Body of pancreas (tissue), 4 donors: Measurements from ENCODE around the gene RHBDF1. TPM values are rescaled to one million over a fixed set of nuclear protein-coding genes. Genes with fewer than 3 reads are reported as not detected.

Experiments used
- ATAC-seq: fragments of 150-250 bp; one replicate; pipeline ENCODE4 v1.9.1; 2016
- DNase-seq, 4 donors: peaks; one replicate each; pipeline ENCODE4 v3.0.0-alpha.2; 2019
- H3K27ac ChIP-seq, 4 donors: fragments of 200-600 bp; sonication (generic); 1 replicate in 3 of 4; 2 replicates in 1 of 4; pipeline versions ENCODE4 v1.5.1 to v1.6.1; 2016 to 2019; ENCODE audit warnings: mild to moderate bottlenecking in 1 of 4, mixed read lengths in 1 of 4, moderate library complexity in 1 of 4
- H3K27me3 ChIP-seq, 2 donors: fragments of 200-600 bp; sonication (generic); one replicate each; pipeline ENCODE4 v1.6.0; 2016; ENCODE audit warnings: mild to moderate bottlenecking in 1 of 2
- H3K36me3 ChIP-seq, 2 donors: fragments of 200-600 bp; sonication (generic); replicated peaks in 1 of 2; 2 replicates each; pipeline ENCODE4 v1.5.1; 2016; ENCODE audit warnings: low read depth in 2 of 2; ENCODE audit not compliant: insufficient read depth in 1 of 2
- H3K4me1 ChIP-seq: fragments of 200-600 bp; sonication (generic); one replicate; pipeline ENCODE4 v1.6.0; 2016
- H3K4me3 ChIP-seq, 2 donors: fragments of 200-600 bp; sonication (generic); 1 replicate in 1 of 2; 2 replicates in 1 of 2; pipeline ENCODE4 v1.5.1; 2016 to 2019
- H3K9me3 ChIP-seq, 3 donors: fragments of 200-600 bp; sonication (generic); 1 replicate in 2 of 3; 2 replicates in 1 of 3; pipeline ENCODE4 v1.5.1; 2016
- CTCF ChIP-seq, 7 experiments: fragments of 450-650 bp in 4 of 7; fragments of 200-600 bp in 3 of 7; sonication (generic) in 3 of 7; IDR thresholded peaks; one replicate each; pipeline ENCODE4 v1.5.1; 2016 to 2019; ENCODE audit warnings: antibody characterized with exemption in 7 of 7
- POLR2A ChIP-seq, 3 donors: fragments of 450-650 bp; IDR thresholded peaks; one replicate each; pipeline ENCODE4 v1.6.1; 2016; ENCODE audit warnings: antibody characterized with exemption in 3 of 3, mild to moderate bottlenecking in 2 of 3
- WGBS, 2 donors: methylation state at CpG; one replicate each; pipeline ENCODE4 v1.1.5; 2017; 5-methylcytosine and 5-hydroxymethylcytosine counted together
- intact Hi-C: fragments of 100-400 bp; cut with DNase I; formaldehyde crosslinking; loops from one replicate; pipeline ENCODE4 v1.15.1; 2023
- total RNA-seq, 2 donors: library from RNA; depleted of rRNA; stranded (reverse); fragments of >200 nt; gene quantifications; one replicate each; pipeline ENCODE4 v1.1.0, GENCODE V29; 2016

The RHBDF1 gene
- total RNA-seq, 2 donors from 2014 or later: 16.3 to 27.7 TPM

- no peak overlapping the region for H3K27ac ChIP-seq
- intact Hi-C loops: no loop called here
- DNase-seq: no peak
- H3K4me1 ChIP-seq: peaks cover 5% of the 10 kb centered on the region
- WGBS, 2 donors: 75 to 77% methylated on average over 20 to 29 of the region's 29 CpGs
- ATAC-seq: no peak
- H3K36me3 ChIP-seq: peaks cover 0 to 3% of the 10 kb centered on the region in 2 donors
- no peaks in the 10 kb centered on the region for H3K9me3 ChIP-seq
- no peak overlapping the region for H3K4me3 ChIP-seq
- no peaks in the 10 kb centered on the region for H3K27me3 ChIP-seq
- TF ChIP-seq POLR2A (IDR thresholded peaks at IDR 0.05) (no peak), CTCF (IDR thresholded peaks at IDR 0.05) (no peak)
Observed at GRCh38 chr16:58491-59439, 13.7 kb downstream of the RHBDF1 start.

- H3K36me3 ChIP-seq: peaks cover 0 to 3% of the 10 kb centered on the region in 2 donors
- no peak overlapping the region for H3K27ac ChIP-seq
- intact Hi-C loops: no loop called here
- no peaks in the 10 kb centered on the region for H3K9me3 ChIP-seq
- H3K27me3 ChIP-seq: no peaks in the 10 kb centered on the region
- no peak overlapping the region for H3K4me3 ChIP-seq
- WGBS, 2 donors: 70 to 82% methylated on average over 6 to 8 of the region's 8 CpGs
- DNase-seq (no peak), ATAC-seq (no peak)
- TF ChIP-seq POLR2A (IDR thresholded peaks at IDR 0.05): no peak
- no peak for TF ChIP-seq CTCF (IDR thresholded peaks at IDR 0.05)
- H3K4me1 ChIP-seq: peaks cover 5% of the 10 kb centered on the region
Observed at GRCh38 chr16:57711-58110, 14.7 kb downstream of the RHBDF1 start.

- ATAC-seq: no peak
- Histone ChIP-seq H3K36me3 (peaks cover 0 to 3% of the 10 kb centered on the region in 2 donors), H3K4me1 (peaks cover 13% of the 10 kb centered on the region), H3K27me3 (no peaks in the 10 kb centered on the region), H3K4me3 (no peak overlapping the region), H3K27ac (no peak overlapping the region), H3K9me3 (no peaks in the 10 kb centered on the region)
- no peak for DNase-seq
- 91 to 92% methylated on average over 12 to 17 of the region's 17 CpGs for WGBS, 2 donors
- intact Hi-C loops: no loop called here
- TF ChIP-seq POLR2A (IDR thresholded peaks at IDR 0.05) (no peak), CTCF (IDR thresholded peaks at IDR 0.05) (no peak)
Observed at GRCh38 chr16:56231-56927, 16.1 kb downstream of the RHBDF1 start.

GRCh38 chr16:55571-56136, 16.8 kb downstream of the RHBDF1 start:
- ATAC-seq (no peak), DNase-seq (no peak)
- H3K4me3 ChIP-seq: no peak overlapping the region
- no peaks in the 10 kb centered on the region for H3K9me3 ChIP-seq
- intact Hi-C loops: no loop called here
- H3K27me3 ChIP-seq: no peaks in the 10 kb centered on the region
- H3K27ac ChIP-seq: no peak overlapping the region
- TF ChIP-seq POLR2A (IDR thresholded peaks at IDR 0.05) (no peak), CTCF (IDR thresholded peaks at IDR 0.05) (no peak)
- 84 to 91% methylated on average over 6 to 11 of the region's 11 CpGs for WGBS, 2 donors
- peaks cover 0 to 3% of the 10 kb centered on the region in 2 donors for H3K36me3 ChIP-seq
- H3K4me1 ChIP-seq: peaks cover 17% of the 10 kb centered on the region
